ENCODE results near the gene FYCO1.

FYCO1 gene

GRCh38 chr3:45907769-45908705, 87.6 kb downstream of the FYCO1 start:
- H3K36me3 ChIP-seq (replicated peaks; ENCODE audit: low read depth, low read length) = no peaks in the 10 kb centered on the region
- peaks cover 23% of the 10 kb centered on the region for H3K4me1 ChIP-seq (ENCODE audit: low read length)
- H3K27me3 ChIP-seq (ENCODE audit: low read depth, low read length) = peaks cover 58% of the 10 kb centered on the region
- H3K27ac ChIP-seq (ENCODE audit: low read length) = no peak overlapping the region
- TF ChIP-seq CTCF (IDR thresholded peaks at IDR 0.05; ENCODE audit: low read depth, low read length) (no peak), EZH2phosphoT487 (IDR thresholded peaks at IDR 0.05; ENCODE audit: low read depth) (no peak)
- H3K9ac ChIP-seq (ENCODE audit: low read length) = no peak overlapping the region
- H3K4me2 ChIP-seq (ENCODE audit: low read length) = no peak overlapping the region
- H3K9me3 ChIP-seq (ENCODE audit: insufficient read depth, low read length) = no peaks in the 10 kb centered on the region
- H3K4me3 ChIP-seq (ENCODE audit: low read length) = no peak overlapping the region
- no peaks in the 10 kb centered on the region for H3K79me2 ChIP-seq (ENCODE audit: low read length)
- peaks cover 5% of the 10 kb centered on the region; the same call in 1 of the 2 replicates for H4K20me1 ChIP-seq (ENCODE audit: insufficient read depth, low read length)
- H2AFZ ChIP-seq (ENCODE audit: low read depth, low read length) = no peak overlapping the region

DNA sequence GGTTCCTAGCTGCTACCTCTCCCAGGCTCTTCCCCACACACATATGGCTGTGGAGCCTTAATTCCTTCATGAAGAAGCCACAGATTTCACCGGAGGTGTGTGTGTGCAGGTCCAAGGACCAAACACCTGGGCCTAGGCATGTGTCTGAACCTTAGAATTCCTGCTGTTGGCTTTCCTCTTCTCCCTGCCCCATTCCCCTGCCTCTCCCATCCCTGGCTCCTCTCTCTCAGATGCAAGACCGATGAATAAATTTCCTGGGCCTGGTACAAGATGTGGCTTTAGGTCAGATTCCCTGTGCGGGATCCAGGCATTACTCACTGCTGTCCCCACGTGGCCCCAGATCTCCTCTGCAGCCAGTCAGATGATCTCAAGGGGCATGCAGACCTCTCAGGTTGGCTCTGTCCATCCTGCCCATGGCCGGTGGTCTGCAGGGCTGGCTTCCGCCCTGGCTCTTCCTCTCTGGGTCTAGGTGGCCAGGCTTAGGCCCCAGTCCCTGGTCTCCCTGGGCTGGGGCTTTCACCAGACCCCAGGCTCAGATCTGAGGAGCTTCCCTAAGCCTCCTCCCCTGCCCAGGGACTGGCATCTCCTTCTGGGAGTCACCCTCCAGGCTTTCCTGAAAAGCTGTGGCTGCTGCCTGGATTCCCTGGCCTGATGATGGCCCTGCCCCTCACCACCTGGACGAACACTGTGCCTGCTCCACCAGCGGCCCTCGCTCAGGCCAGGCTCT, 88.8 kb downstream of the FYCO1 start:
- peaks cover 5% of the 10 kb centered on the region; the same call in 1 of the 2 replicates for H4K20me1 ChIP-seq (ENCODE audit: insufficient read depth, low read length)

GRCh38 chr3:45905755-45906154, 89.9 kb downstream of the FYCO1 start:
- Histone ChIP-seq H3K9me3 (ENCODE audit: insufficient read depth, low read length) (no peaks in the 10 kb centered on the region), H3K9ac (ENCODE audit: low read length) (no peak overlapping the region), H3K4me2 (ENCODE audit: low read length) (no peak overlapping the region), H3K4me3 (ENCODE audit: low read length) (no peak overlapping the region), H3K36me3 (replicated peaks; ENCODE audit: low read depth, low read length) (no peaks in the 10 kb centered on the region), H4K20me1 (ENCODE audit: insufficient read depth, low read length) (peaks cover 5% of the 10 kb centered on the region; the same call in 1 of the 2 replicates), H3K27ac (ENCODE audit: low read length) (no peak overlapping the region), H3K27me3 (ENCODE audit: low read depth, low read length) (peaks cover 56% of the 10 kb centered on the region), H3K4me1 (ENCODE audit: low read length) (peaks cover 23% of the 10 kb centered on the region), H3K79me2 (ENCODE audit: low read length) (no peaks in the 10 kb centered on the region), H2AFZ (ENCODE audit: low read depth, low read length) (no peak overlapping the region)
- no peak for TF ChIP-seq EZH2phosphoT487 (IDR thresholded peaks at IDR 0.05; ENCODE audit: low read depth)
- TF ChIP-seq CTCF (IDR thresholded peaks at IDR 0.05; ENCODE audit: low read depth, low read length) = no peak

More for the DNA sequence above, 88.8 kb downstream of the FYCO1 start:
- Histone ChIP-seq H2AFZ (ENCODE audit: low read depth, low read length) (no peak overlapping the region), H3K9me3 (ENCODE audit: insufficient read depth, low read length) (no peaks in the 10 kb centered on the region), H3K4me3 (ENCODE audit: low read length) (no peak overlapping the region), H3K27me3 (ENCODE audit: low read depth, low read length) (peaks cover 54% of the 10 kb centered on the region), H3K4me2 (ENCODE audit: low read length) (no peak overlapping the region), H3K4me1 (ENCODE audit: low read length) (peaks cover 23% of the 10 kb centered on the region), H3K79me2 (ENCODE audit: low read length) (no peaks in the 10 kb centered on the region), H3K27ac (ENCODE audit: low read length) (no peak overlapping the region), H3K36me3 (replicated peaks; ENCODE audit: low read depth, low read length) (no peaks in the 10 kb centered on the region), H3K9ac (ENCODE audit: low read length) (no peak overlapping the region)
- no peak for TF ChIP-seq EZH2phosphoT487 (IDR thresholded peaks at IDR 0.05; ENCODE audit: low read depth)
- peak; percentile 68 for TF ChIP-seq CTCF (IDR thresholded peaks at IDR 0.05; ENCODE audit: low read depth, low read length)

DNA sequence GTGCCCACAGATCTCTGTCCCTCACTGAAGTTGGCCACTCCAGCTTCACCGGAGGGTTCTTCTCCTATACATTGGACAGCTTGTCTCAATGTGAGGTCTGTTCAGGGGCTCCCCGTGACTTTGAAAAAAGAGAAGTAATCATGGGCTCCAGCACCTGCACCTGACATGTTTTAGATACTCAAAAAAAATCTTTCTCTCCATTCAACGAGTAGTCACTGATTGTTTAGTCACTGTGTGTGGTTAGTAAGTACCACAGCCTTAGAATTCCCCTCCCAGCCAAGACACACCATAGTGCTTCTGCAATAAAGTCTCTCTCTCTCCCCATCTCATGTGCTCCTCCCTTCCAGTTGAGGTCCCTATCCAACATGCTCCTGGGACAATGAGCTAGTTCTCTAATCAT, 90.7 kb downstream of the FYCO1 start:
- H3K9me3 ChIP-seq (ENCODE audit: insufficient read depth, low read length) = no peaks in the 10 kb centered on the region
- peaks cover 23% of the 10 kb centered on the region for H3K4me1 ChIP-seq (ENCODE audit: low read length)
- peak overlapping the region; percentile 11; the same call in 1 of the 2 replicates for H3K4me3 ChIP-seq (ENCODE audit: low read length)
- no peaks in the 10 kb centered on the region for H3K36me3 ChIP-seq (replicated peaks; ENCODE audit: low read depth, low read length)
- TF ChIP-seq EZH2phosphoT487 (IDR thresholded peaks at IDR 0.05; ENCODE audit: low read depth) = no peak
- no peak for TF ChIP-seq CTCF (IDR thresholded peaks at IDR 0.05; ENCODE audit: low read depth, low read length)
- peak overlapping the region; percentile 46 for H3K4me2 ChIP-seq (ENCODE audit: low read length)
- no peak overlapping the region for H3K9ac ChIP-seq (ENCODE audit: low read length)
- H3K27me3 ChIP-seq (ENCODE audit: low read depth, low read length) = peaks cover 56% of the 10 kb centered on the region
- peaks cover 5% of the 10 kb centered on the region; the same call in 1 of the 2 replicates for H4K20me1 ChIP-seq (ENCODE audit: insufficient read depth, low read length)
- no peaks in the 10 kb centered on the region for H3K79me2 ChIP-seq (ENCODE audit: low read length)
- no peak overlapping the region for H2AFZ ChIP-seq (ENCODE audit: low read depth, low read length)
- H3K27ac ChIP-seq (ENCODE audit: low read length) = no peak overlapping the region
